HepG2 (cell line): ENCODE measurements around the gene TCFL5. TPM values are rescaled to one million over a fixed set of nuclear protein-coding genes. Genes with fewer than 3 reads are reported as not detected.

Source experiments
- ATAC-seq: fragments of 200-7000 bp; cut with Tn5 transposase; 3 replicates; pipeline ENCODE4 v1.9.1; 2020; ENCODE audit warnings: mild to moderate bottlenecking, moderate library complexity
- BruUV-seq: library from RNA; stranded (reverse); fragments of 400-500 nt; replicated peaks from 2 replicates; lab custom pipeline; 2021; lab: Mats Ljungman, UMichigan
- CTCF ChIA-PET: fragments of 300-600 bp; formaldehyde crosslinking; extraction: SDS; loops from one replicate; lab custom pipeline; 2021; ENCODE audit warnings: low total read pairs, inconsistent platforms, low intra/inter-chr PET ratio; lab: Yijun Ruan, JAX
- POLR2A ChIA-PET: fragments of 350-600 bp; sonication (Branson Sonifier 250); formaldehyde crosslinking; loops from one replicate; lab custom pipeline; 2020; ENCODE audit warnings: antibody characterized with exemption, inconsistent platforms; lab: Yijun Ruan, JAX
- DNase-seq: peaks from one replicate; pipeline ENCODE4 v3.0.0-alpha.2; 2015; ENCODE audit warnings: low spot score
- FAIRE-seq: peaks from 3 replicates; lab custom pipeline; 2011; peaks lifted over from hg19 to GRCh38; lab: Jason Lieb, UNC
- H2AFZ ChIP-seq: one replicate; pipeline ENCODE4 v1.6.1; 2011; ENCODE audit warnings: low read length, inconsistent platforms
- H3K27ac ChIP-seq: fragments of 300-600 bp; 3 replicates; pipeline ENCODE4 v1.8.0; 2011; ENCODE audit warnings: mixed run types, mild to moderate bottlenecking, mixed read lengths, low read length, inconsistent platforms; ENCODE audit not compliant: insufficient read depth; ENCODE audit errors: extremely low read length
- H3K27me3 ChIP-seq, 2 experiments: fragments of 200-600 bp in 1 of 2; 2 replicates in 1 of 2; 3 replicates in 1 of 2; pipeline versions ENCODE4 v1.6.0 to v1.8.0; 2011; ENCODE audit warnings: low read length in 2 of 2, mild to moderate bottlenecking in 2 of 2, moderate library complexity in 2 of 2, inconsistent platforms in 1 of 2; ENCODE audit not compliant: insufficient read depth in 2 of 2, control insufficient read depth in 1 of 2
- H3K36me3 ChIP-seq, 2 experiments: fragments of 200-600 bp in 1 of 2; replicated peaks in 1 of 2; 2 replicates in 1 of 2; 3 replicates in 1 of 2; pipeline versions ENCODE4 v1.5.1 to v1.8.0; 2011; ENCODE audit warnings: low read length in 2 of 2, inconsistent platforms in 1 of 2; ENCODE audit not compliant: insufficient read depth in 2 of 2, control insufficient read depth in 1 of 2
- H3K4me1 ChIP-seq: 2 replicates; pipeline ENCODE4 v1.5.1; 2012; ENCODE audit warnings: low read length, inconsistent platforms; ENCODE audit not compliant: insufficient read depth
- H3K4me2 ChIP-seq: 2 replicates; pipeline ENCODE4 v1.6.0; 2011; ENCODE audit warnings: low read depth, low read length, inconsistent platforms
- H3K4me3 ChIP-seq, 3 experiments: fragments of 200-600 bp in 1 of 3; sonication (generic), shearing (Covaris generic) in 1 of 3; replicated peaks in 1 of 3; 2 replicates each; pipeline ENCODE4 v1.5.1; 2011 to 2016; ENCODE audit warnings: low read length in 3 of 3, inconsistent platforms in 2 of 3, low read depth in 2 of 3, mild to moderate bottlenecking in 2 of 3, control low read depth in 1 of 3, mixed read lengths in 1 of 3; ENCODE audit not compliant: insufficient read depth in 1 of 3
- H3K79me2 ChIP-seq: one replicate; pipeline ENCODE4 v1.6.1; 2011; ENCODE audit warnings: low read length, inconsistent platforms; ENCODE audit not compliant: insufficient read depth
- H3K9ac ChIP-seq: 2 replicates; pipeline ENCODE4 v1.6.0; 2011; ENCODE audit warnings: mild to moderate bottlenecking, low read depth, low read length, inconsistent platforms; ENCODE audit not compliant: insufficient read depth
- H3K9me3 ChIP-seq: 2 replicates; pipeline ENCODE4 v1.5.1; 2012; ENCODE audit warnings: mild to moderate bottlenecking, low read length
- H4K20me1 ChIP-seq: 2 replicates; pipeline ENCODE4 v1.6.0; 2011; ENCODE audit warnings: inconsistent platforms, mild to moderate bottlenecking, low read length, moderate library complexity; ENCODE audit not compliant: insufficient read depth
- AGO2 ChIP-seq: fragments of 200-400 bp; formaldehyde crosslinking; optimal IDR thresholded peaks from 2 replicates; pipeline ENCODE3; 2017; ENCODE audit warnings: mild to moderate bottlenecking, low read depth, low read length, moderate library complexity
- BRCA1 ChIP-seq: sonication (generic); formaldehyde crosslinking; IDR thresholded peaks from 2 replicates; pipeline ENCODE4 v1.4.0; 2020; ENCODE audit warnings: missing genetic modification reagents
- CSRNP2 ChIP-seq: sonication (generic); formaldehyde crosslinking; conservative IDR thresholded peaks from 2 replicates; pipeline ENCODE4 v1.8.0; 2022; ENCODE audit warnings: low read depth, missing genetic modification reagents
- ELF1 ChIP-seq: sonication (generic); formaldehyde crosslinking; IDR thresholded peaks from 2 replicates; pipeline ENCODE4 v1.4.0; 2020; ENCODE audit warnings: missing genetic modification reagents
- KLF16 ChIP-seq, 2 experiments: sonication (generic) in 1 of 2; formaldehyde crosslinking in 1 of 2; IDR thresholded peaks; 2 replicates each; pipeline versions ENCODE4 v1.6.1 to v1.8.0; 2016 to 2023; ENCODE audit warnings: missing genetic modification reagents in 2 of 2, missing compliant biosample characterization in 1 of 2
- PAF1 ChIP-seq: IDR thresholded peaks from 2 replicates; pipeline ENCODE4 v1.6.1; 2016; ENCODE audit warnings: missing genetic modification reagents, missing compliant biosample characterization
- STAG1 ChIP-seq: sonication (generic); formaldehyde crosslinking; IDR thresholded peaks from 2 replicates; pipeline ENCODE4 v1.4.0; 2020; ENCODE audit warnings: missing genetic modification reagents
- ZBTB38 ChIP-seq: sonication (generic); formaldehyde crosslinking; IDR thresholded peaks from 2 replicates; pipeline ENCODE4 v1.5.1; 2020; ENCODE audit warnings: mild to moderate bottlenecking, missing genetic modification reagents
- ZFP82 ChIP-seq: sonication (generic); formaldehyde crosslinking; IDR thresholded peaks from 2 replicates; pipeline ENCODE4 v1.5.1; 2020; ENCODE audit warnings: mild to moderate bottlenecking, missing genetic modification reagents, borderline replicate concordance
- ZFP91 ChIP-seq: sonication (generic); formaldehyde crosslinking; IDR thresholded peaks from 2 replicates; pipeline ENCODE4 v1.9.0; 2022; ENCODE audit warnings: missing genetic modification reagents, mild to moderate bottlenecking, borderline replicate concordance
- ZFX ChIP-seq: sonication (generic); formaldehyde crosslinking; IDR thresholded peaks from 2 replicates; pipeline ENCODE4 v1.4.0; 2020; ENCODE audit warnings: mild to moderate bottlenecking, low read depth, missing genetic modification reagents, moderate library complexity
- ZNF160 ChIP-seq: sonication (generic); formaldehyde crosslinking; IDR thresholded peaks from 2 replicates; pipeline ENCODE4 v1.8.0; 2022; ENCODE audit warnings: mild to moderate bottlenecking, inconsistent platforms, missing genetic modification reagents
- ZNF576 ChIP-seq: sonication (generic); formaldehyde crosslinking; IDR thresholded peaks from 2 replicates; pipeline ENCODE4 v1.4.0; 2020; ENCODE audit warnings: mild to moderate bottlenecking, missing genetic modification reagents
- ZNF616 ChIP-seq: sonication (generic); formaldehyde crosslinking; IDR thresholded peaks from 2 replicates; pipeline ENCODE4 v1.5.0; 2020; ENCODE audit warnings: low read depth, mild to moderate bottlenecking, missing genetic modification reagents
- ZNF687 ChIP-seq: sonication (generic); formaldehyde crosslinking; IDR thresholded peaks from 2 replicates; pipeline ENCODE4 v1.5.1; 2020; ENCODE audit warnings: mild to moderate bottlenecking, missing genetic modification reagents, moderate library complexity
- ZNF792 ChIP-seq: IDR thresholded peaks from 2 replicates; pipeline ENCODE4 v1.6.1; 2016
- ZSCAN20 ChIP-seq: sonication (generic); formaldehyde crosslinking; IDR thresholded peaks from 2 replicates; pipeline ENCODE4 v1.4.0; 2020; ENCODE audit warnings: missing genetic modification reagents, mild to moderate bottlenecking, borderline replicate concordance
- WGBS: methylation state at CpG from one replicate; pipeline ENCODE4 v1.1.6; 2017; ENCODE audit warnings: low lambda C conversion rate; 5-methylcytosine and 5-hydroxymethylcytosine counted together
- in situ Hi-C: cut with HindIII; loops from 2 replicates; pipeline ENCODE4 v1.10.0; 2017; ENCODE audit warnings: low pct_unique_long_range_greater_than_20kb; ENCODE audit not compliant: extremely low pct_ligation_motif_present
- intact Hi-C: fragments of 100-400 bp; cut with micrococcal nuclease; formaldehyde crosslinking; loops from one replicate; pipeline ENCODE4 v1.10.0; 2022; ENCODE audit not compliant: unreplicated experiment
- polyA plus RNA-seq, 8 experiments: library from polyadenylated mRNA; depleted of rRNA in 3 of 8; stranded (reverse) in 7 of 8; unstranded in 1 of 8; fragments of >200 nt; fragmentation: Illumina TruSeq in 4 of 8; extraction: Trizol in 4 of 8; gene quantifications; 2 replicates each; pipeline versions ENCODE4 v1.2.1 to v1.2.3, GENCODE V29; 2011 to 2016; ENCODE audit warnings: low read depth in 4 of 8, missing spikeins in 1 of 8, mixed read lengths in 1 of 8; ENCODE audit not compliant: insufficient read depth in 1 of 8
- total RNA-seq, 5 experiments: library from RNA; depleted of rRNA; stranded (reverse); fragments of >200 nt; fragmentation: Illumina TruSeq; extraction: Trizol; gene quantifications; 2 replicates each; pipeline ENCODE4 v1.2.3, GENCODE V29; 2016; ENCODE audit warnings: low read depth in 1 of 5

Gene TCFL5
- total and polyA plus RNA-seq, 2 of the 13 experiments (the other 11 are each of a cell fraction or from before 2014, with no cell fraction given), result 14.8 to 20.0 TPM

- Histone ChIP-seq H4K20me1 (no peaks in the 10 kb centered on the region), H3K27ac (no peak overlapping the region), H2AFZ (no peak overlapping the region), H3K4me3 (no peak overlapping the region), H3K79me2 (no peaks in the 10 kb centered on the region), H3K36me3 (peaks cover 45 to 74% of the 10 kb centered on the region in 2 experiments), H3K9me3 (no peaks in the 10 kb centered on the region), H3K9ac (no peak overlapping the region), H3K4me2 (no peak overlapping the region), H3K27me3 (no peaks in the 10 kb centered on the region), H3K4me1 (peaks cover 4% of the 10 kb centered on the region; the same call in 1 of the 2 replicates)
- intact Hi-C loops (no loop called here), in situ Hi-C loops (no loop called here)
- ChIA-PET CTCF (no interaction called here), POLR2A (no interaction called here)
- no TSS peak for BruUV-seq
- FAIRE-seq (no peak), ATAC-seq (peak; percentile 39), DNase-seq (no peak)
- 96% methylated on average over 10 of the region's 14 CpGs for WGBS
- no peak for TF ChIP-seq ZFP82 (CRISPR knock-in tag)
- TF ChIP-seq KLF16 (CRISPR knock-in tag; IDR thresholded peaks at IDR 0.05), result 0 out of 4 replicates have a peak, but pooled peaks of 1 of the 2 experiments have one; percentile 62
- no peak for TF ChIP-seq ZNF616
- TF ChIP-seq ZFX (CRISPR knock-in tag), result peak; percentile 36; the same call in 1 of the 2 replicates
- TF ChIP-seq CSRNP2 (CRISPR knock-in tag), result no peak
- no peak for TF ChIP-seq ZSCAN20
- no peak for TF ChIP-seq ZNF792 (CRISPR knock-in tag)
- TF ChIP-seq ZNF576, result no peak
- peak; percentile 47; the same call in 1 of the 2 replicates for TF ChIP-seq ZBTB38 (CRISPR knock-in tag)
- TF ChIP-seq BRCA1, result no peak
- TF ChIP-seq ZNF160, result no peak
- peak; percentile 22; the same call in 1 of the 2 replicates for TF ChIP-seq STAG1 (CRISPR knock-in tag)
- 0 out of 2 replicates have a peak, but pooled peaks have one; percentile 11 for TF ChIP-seq ELF1 (CRISPR knock-in tag)
- peak; percentile 80; the same call in 1 of the 2 replicates for TF ChIP-seq PAF1 (CRISPR knock-in tag)
- peak; percentile 48; the same call in 1 of the 2 replicates for TF ChIP-seq ZFP91 (CRISPR knock-in tag)
- peak; percentile 83 for TF ChIP-seq AGO2
- peak; percentile 49 for TF ChIP-seq ZNF687 (CRISPR knock-in tag)
These were observed 32.1 kb upstream of the TCFL5 start for GRCh38 chr20:62893700-62894099.
